Measurements from ENCODE around the gene GYPC.

The GYPC gene

GRCh38 chr2:126732682-126733245, 76.8 kb downstream of the GYPC start:
- DNase-seq, result no peak

- no peak for DNase-seq
Observed at GRCh38 chr2:126733795-126734194, 77.8 kb downstream of the GYPC start.

GRCh38 chr2:126736133-126736874, 80.3 kb downstream of the GYPC start:
- DNase-seq, result no peak

- DNase-seq, result no peak
Observed at GRCh38 chr2:126739141-126739540, 83.2 kb downstream of the GYPC start.

GRCh38 chr2:126744640-126745039, 88.7 kb downstream of the GYPC start:
- no peak for DNase-seq
